ENCODE measurements around the gene NKAIN2.
"Not testable (repeated sequence)": the region's sequence is repeated elsewhere in the genome, so short reads cannot be mapped to it uniquely, and the experiment has no call there.

NKAIN2 gene

DNA sequence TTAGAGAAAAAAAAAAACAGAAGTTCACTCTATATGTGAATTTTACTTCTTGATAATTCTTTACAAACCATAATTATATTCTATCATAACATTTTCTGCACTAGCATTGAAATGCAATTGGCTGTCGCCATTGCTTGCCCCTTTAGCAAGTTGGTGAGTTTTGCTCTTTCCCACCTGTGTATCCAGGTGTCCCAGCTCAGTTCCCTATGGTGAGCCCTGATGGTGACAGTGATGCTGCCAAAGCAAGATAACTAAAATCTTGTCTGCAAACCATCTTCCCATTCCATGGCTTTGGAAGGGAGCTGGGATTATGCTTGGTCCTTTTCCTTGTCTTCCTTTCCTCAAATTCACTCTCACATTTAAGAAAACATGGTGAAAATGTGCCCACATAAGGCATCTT, 429.6 kb downstream of the NKAIN2 start:
- no peaks in the 10 kb centered on the region for H3K4me1 ChIP-seq (ENCODE audit: control insufficient read depth, insufficient read depth, low read length)
- H3K4me3 ChIP-seq (ENCODE audit: low read length), result no peak overlapping the region
- H3K36me3 ChIP-seq (ENCODE audit: control insufficient read depth, insufficient read depth, low read length, severe bottlenecking), result no peaks in the 10 kb centered on the region
- no peaks in the 10 kb centered on the region for H3K27me3 ChIP-seq (replicated peaks; ENCODE audit: control insufficient read depth, insufficient read depth, low read length)
- no peak overlapping the region for H3K9ac ChIP-seq (ENCODE audit: low read length)
- DNase-seq (ENCODE audit: low read depth), result no peak
- H3K9me3 ChIP-seq (ENCODE audit: control insufficient read depth, low read length), result peaks cover 5% of the 10 kb centered on the region

DNA sequence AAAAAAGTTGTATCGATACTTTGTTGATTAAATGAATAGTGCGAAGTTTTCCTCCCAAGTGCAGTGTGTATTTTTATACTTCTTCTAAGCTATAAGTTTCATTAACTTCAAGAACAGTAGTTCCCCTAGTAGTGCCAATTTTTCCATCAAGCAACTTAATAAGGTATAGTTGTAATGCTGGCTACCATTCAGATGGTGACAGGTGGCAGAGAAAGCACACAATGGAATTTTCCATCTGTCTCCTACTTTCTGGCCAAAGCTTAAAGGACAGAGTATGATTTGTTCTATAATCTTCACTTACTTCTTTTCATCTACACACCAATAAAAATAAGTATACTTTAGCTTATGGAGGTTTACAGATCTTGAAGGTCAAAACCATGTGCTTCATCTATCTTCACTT, 431.1 kb downstream of the NKAIN2 start:
- DNase-seq (ENCODE audit: low read depth), result no peak
- H3K4me1 ChIP-seq (ENCODE audit: control insufficient read depth, insufficient read depth, low read length), result no peaks in the 10 kb centered on the region
- H3K9ac ChIP-seq (ENCODE audit: low read length), result no peak overlapping the region
- no peaks in the 10 kb centered on the region for H3K36me3 ChIP-seq (ENCODE audit: control insufficient read depth, insufficient read depth, low read length, severe bottlenecking)
- H3K9me3 ChIP-seq (ENCODE audit: control insufficient read depth, low read length), result peaks cover 5% of the 10 kb centered on the region
- H3K4me3 ChIP-seq (ENCODE audit: low read length), result no peak overlapping the region
- no peaks in the 10 kb centered on the region for H3K27me3 ChIP-seq (replicated peaks; ENCODE audit: control insufficient read depth, insufficient read depth, low read length)

DNA sequence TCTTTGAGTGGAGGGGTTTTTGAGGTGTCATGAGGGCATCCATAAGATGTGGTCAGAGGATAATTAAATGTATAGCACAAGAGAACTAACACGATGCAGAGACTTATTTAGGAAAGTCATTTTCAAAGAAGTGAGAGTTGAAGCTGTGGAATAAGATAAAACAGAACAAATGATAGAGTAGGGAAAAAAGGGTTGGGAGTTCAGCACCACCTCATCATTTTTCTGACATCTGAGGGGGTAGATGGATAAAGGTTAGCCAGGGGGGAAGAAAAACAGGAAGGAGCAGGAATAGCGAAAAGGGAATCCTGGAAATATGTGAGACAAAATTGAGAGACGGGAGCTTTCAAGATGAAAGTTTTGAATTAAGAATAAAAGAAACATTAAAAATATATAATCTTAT, 434.2 kb downstream of the NKAIN2 start:
- no peaks in the 10 kb centered on the region for H3K27me3 ChIP-seq (replicated peaks; ENCODE audit: control insufficient read depth, insufficient read depth, low read length)
- H3K4me1 ChIP-seq (ENCODE audit: control insufficient read depth, insufficient read depth, low read length), result no peaks in the 10 kb centered on the region
- H3K36me3 ChIP-seq (ENCODE audit: control insufficient read depth, insufficient read depth, low read length, severe bottlenecking), result no peaks in the 10 kb centered on the region
- H3K9me3 ChIP-seq (ENCODE audit: control insufficient read depth, low read length), result no peaks in the 10 kb centered on the region
- no peak overlapping the region for H3K4me3 ChIP-seq (ENCODE audit: low read length)
- H3K9ac ChIP-seq (ENCODE audit: low read length), result no peak overlapping the region
- no peak for DNase-seq (ENCODE audit: low read depth)

DNA sequence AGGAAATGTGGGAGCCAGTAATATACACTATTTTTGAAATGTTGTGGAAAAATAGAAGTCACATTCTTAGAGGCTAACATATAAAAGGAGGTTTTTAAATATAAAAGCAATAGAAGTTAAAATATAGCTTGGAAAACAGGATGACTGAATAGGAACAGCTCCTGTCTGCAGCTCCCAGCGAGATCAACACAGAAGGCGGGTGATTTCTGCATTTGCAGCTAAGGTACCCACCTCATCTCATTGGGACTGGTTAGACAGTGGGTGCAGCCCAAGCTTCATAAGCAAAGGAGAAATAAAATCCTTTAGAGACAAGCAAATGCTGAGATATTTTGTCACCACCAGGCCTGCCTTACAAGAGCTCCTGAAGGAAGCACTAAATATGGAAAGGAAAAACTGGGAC, 434.7 kb downstream of the NKAIN2 start:
- not testable (repeated sequence) for H3K9me3 ChIP-seq (ENCODE audit: control insufficient read depth, low read length); H3K4me1 ChIP-seq (ENCODE audit: control insufficient read depth, insufficient read depth, low read length); H3K4me3 ChIP-seq (ENCODE audit: low read length); H3K9ac ChIP-seq (ENCODE audit: low read length); H3K27me3 ChIP-seq (replicated peaks; ENCODE audit: control insufficient read depth, insufficient read depth, low read length); DNase-seq (ENCODE audit: low read depth); H3K36me3 ChIP-seq (ENCODE audit: control insufficient read depth, insufficient read depth, low read length, severe bottlenecking)

DNA sequence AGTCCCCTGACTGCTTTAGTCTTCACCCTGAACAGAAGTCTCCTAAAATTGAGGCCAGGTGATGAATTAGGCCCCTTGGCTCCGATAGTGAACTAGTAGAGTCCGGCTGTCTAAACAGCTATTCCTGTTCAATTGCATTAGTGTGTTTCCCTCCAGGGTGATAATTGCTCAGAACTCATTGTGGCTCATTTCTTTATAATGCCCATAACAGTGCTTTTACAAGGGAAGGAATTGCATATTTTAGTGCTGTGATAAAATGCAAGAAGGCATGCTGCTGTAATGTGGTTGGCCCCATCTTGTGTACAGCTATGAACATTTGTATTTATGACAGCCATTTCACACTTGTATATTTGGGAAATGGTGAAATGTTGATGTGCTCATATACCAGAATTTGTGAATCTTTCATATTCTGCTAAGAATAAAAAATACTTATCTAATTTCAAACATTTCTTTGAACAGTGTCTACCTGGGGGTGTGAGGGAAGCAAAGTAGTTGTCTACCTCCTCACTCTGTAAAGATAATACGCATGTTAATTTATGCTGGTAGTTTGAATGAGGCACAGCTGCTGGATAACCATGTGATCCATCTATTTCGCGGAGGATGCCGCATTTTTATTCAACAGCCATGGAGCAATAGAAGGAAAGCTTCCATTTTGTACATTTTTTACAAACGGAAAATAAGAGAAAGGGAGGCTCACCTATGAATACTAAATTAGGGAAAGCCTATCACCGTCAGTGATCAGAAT, 451.4 kb downstream of the NKAIN2 start:
- H3K4me1 ChIP-seq (ENCODE audit: control insufficient read depth, insufficient read depth, low read length), result no peaks in the 10 kb centered on the region

DNA sequence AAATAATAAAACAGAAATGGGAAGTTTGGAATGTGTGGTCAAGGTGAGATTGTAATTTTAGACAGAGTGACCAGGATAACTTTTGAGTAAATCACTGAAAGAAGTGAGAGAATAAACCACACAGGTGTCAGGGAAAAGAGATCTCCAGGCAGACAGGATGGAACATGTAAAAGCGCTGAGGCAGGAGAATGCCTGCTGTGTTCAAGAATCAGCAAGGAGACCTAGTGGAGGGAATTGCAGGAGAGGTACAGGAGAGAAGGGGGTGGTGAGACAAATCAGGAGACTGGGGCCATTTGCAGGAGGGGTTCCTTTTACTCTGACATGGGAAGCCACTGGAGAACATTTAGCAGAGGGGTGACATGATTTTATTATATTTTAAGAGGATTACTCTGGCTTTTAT, 456.7 kb downstream of the NKAIN2 start:
- no peaks in the 10 kb centered on the region for H3K9me3 ChIP-seq (ENCODE audit: control insufficient read depth, low read length)
- H3K27me3 ChIP-seq (replicated peaks; ENCODE audit: control insufficient read depth, insufficient read depth, low read length), result no peaks in the 10 kb centered on the region
- no peaks in the 10 kb centered on the region for H3K4me1 ChIP-seq (ENCODE audit: control insufficient read depth, insufficient read depth, low read length)
- no peaks in the 10 kb centered on the region for H3K36me3 ChIP-seq (ENCODE audit: control insufficient read depth, insufficient read depth, low read length, severe bottlenecking)
- H3K9ac ChIP-seq (ENCODE audit: low read length), result no peak overlapping the region
- no peak for DNase-seq (ENCODE audit: low read depth)
- no peak overlapping the region for H3K4me3 ChIP-seq (ENCODE audit: low read length)

More for the DNA sequence above, 451.4 kb downstream of the NKAIN2 start:
- Histone ChIP-seq H3K36me3 (ENCODE audit: control insufficient read depth, insufficient read depth, low read length, severe bottlenecking) (no peaks in the 10 kb centered on the region), H3K9ac (ENCODE audit: low read length) (no peak overlapping the region), H3K4me3 (ENCODE audit: low read length) (no peak overlapping the region), H3K9me3 (ENCODE audit: control insufficient read depth, low read length) (no peaks in the 10 kb centered on the region), H3K27me3 (replicated peaks; ENCODE audit: control insufficient read depth, insufficient read depth, low read length) (no peaks in the 10 kb centered on the region)
- no peak for DNase-seq (ENCODE audit: low read depth)

DNA sequence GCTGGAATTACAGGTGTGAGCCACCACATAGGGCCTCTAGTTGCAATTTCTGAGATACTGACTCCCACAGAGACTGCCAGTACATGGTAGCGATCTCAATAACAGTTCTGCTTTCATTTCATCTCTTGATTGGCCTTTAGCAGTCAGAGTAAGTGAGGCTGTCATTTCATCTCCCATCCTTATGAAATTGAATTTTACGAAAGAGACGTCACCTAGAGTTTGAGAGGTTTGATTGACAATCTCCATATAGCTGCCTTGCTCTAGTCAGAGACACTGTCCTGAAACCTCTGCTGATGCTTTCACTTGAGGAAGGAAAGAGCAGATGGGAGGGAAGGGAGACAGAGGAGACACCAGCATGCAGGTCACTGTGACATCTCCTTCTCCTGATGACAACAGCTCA, 466.1 kb downstream of the NKAIN2 start:
- H3K4me3 ChIP-seq (ENCODE audit: low read length), result no peak overlapping the region
- H3K9me3 ChIP-seq (ENCODE audit: control insufficient read depth, low read length), result no peaks in the 10 kb centered on the region
- no peaks in the 10 kb centered on the region for H3K4me1 ChIP-seq (ENCODE audit: control insufficient read depth, insufficient read depth, low read length)
- no peaks in the 10 kb centered on the region for H3K27me3 ChIP-seq (replicated peaks; ENCODE audit: control insufficient read depth, insufficient read depth, low read length)
- H3K36me3 ChIP-seq (ENCODE audit: control insufficient read depth, insufficient read depth, low read length, severe bottlenecking), result no peaks in the 10 kb centered on the region
- no peak overlapping the region for H3K9ac ChIP-seq (ENCODE audit: low read length)
- DNase-seq (ENCODE audit: low read depth), result no peak

DNA sequence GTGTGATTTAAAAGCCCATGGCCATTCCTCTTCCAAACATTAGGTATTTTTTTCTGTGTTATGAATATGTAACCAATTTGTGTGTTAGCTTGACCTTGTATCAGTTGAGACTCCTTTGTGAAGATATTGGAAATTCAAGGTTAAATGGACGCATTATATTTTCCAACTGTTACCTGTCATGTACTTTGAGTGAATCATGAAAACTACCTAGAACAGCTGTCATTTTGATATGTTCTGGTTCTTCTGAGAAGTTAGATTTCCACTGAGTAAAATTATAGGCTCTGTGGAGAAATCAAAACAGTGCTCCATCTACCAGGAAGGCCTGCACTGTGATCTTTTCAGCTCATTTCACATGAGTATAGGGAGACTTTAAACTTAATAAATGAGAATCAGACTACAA, 470.0 kb downstream of the NKAIN2 start:
- Histone ChIP-seq H3K9me3 (ENCODE audit: control insufficient read depth, low read length) (no peaks in the 10 kb centered on the region), H3K27me3 (replicated peaks; ENCODE audit: control insufficient read depth, insufficient read depth, low read length) (no peaks in the 10 kb centered on the region), H3K36me3 (ENCODE audit: control insufficient read depth, insufficient read depth, low read length, severe bottlenecking) (no peaks in the 10 kb centered on the region), H3K4me3 (ENCODE audit: low read length) (no peak overlapping the region), H3K4me1 (ENCODE audit: control insufficient read depth, insufficient read depth, low read length) (no peaks in the 10 kb centered on the region), H3K9ac (ENCODE audit: low read length) (no peak overlapping the region)
- no peak for DNase-seq (ENCODE audit: low read depth)

DNA sequence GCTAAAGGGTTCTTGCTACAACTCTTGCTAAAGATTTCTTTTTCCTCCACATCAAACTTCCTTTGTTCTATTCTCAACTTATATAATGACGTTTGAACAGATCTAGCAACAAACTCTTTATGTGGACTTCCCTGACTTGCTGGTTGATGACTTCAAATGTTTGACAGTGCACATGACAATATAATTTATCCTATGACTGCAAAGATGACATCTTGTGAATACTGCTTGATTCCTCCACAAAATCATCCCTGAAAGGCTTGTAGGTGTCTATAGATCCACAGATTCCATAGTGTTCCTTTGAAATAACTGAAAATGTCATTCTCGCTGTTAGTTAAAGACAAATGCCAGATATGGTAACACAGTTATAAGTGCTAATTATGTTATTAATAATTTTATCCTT, 478.9 kb downstream of the NKAIN2 start:
- H3K4me1 ChIP-seq (ENCODE audit: control insufficient read depth, insufficient read depth, low read length), result no peaks in the 10 kb centered on the region
- H3K36me3 ChIP-seq (ENCODE audit: control insufficient read depth, insufficient read depth, low read length, severe bottlenecking), result no peaks in the 10 kb centered on the region
- no peak for DNase-seq (ENCODE audit: low read depth)
- H3K9ac ChIP-seq (ENCODE audit: low read length), result no peak overlapping the region
- H3K27me3 ChIP-seq (replicated peaks; ENCODE audit: control insufficient read depth, insufficient read depth, low read length), result no peaks in the 10 kb centered on the region
- H3K4me3 ChIP-seq (ENCODE audit: low read length), result no peak overlapping the region
- no peaks in the 10 kb centered on the region for H3K9me3 ChIP-seq (ENCODE audit: control insufficient read depth, low read length)

DNA sequence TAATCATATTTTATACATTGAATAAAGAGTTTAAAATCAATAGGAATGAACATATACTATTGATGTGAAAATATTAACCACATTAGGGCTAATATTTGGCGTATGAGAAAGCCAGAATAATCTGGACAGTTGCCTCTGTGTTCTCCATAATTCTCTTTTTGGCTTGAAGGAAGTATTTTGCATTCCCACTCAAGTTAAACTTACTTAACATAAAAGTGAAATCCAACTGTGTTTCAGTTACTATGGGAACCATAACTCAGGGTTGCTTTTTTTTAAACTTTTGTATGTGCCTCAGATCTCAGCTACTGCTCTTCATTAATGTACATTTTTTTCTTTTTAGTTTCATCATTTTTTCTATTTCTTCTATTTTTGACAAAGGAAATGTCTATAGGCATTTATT, 479.8 kb downstream of the NKAIN2 start:
- Histone ChIP-seq H3K4me1 (ENCODE audit: control insufficient read depth, insufficient read depth, low read length) (no peaks in the 10 kb centered on the region), H3K27me3 (replicated peaks; ENCODE audit: control insufficient read depth, insufficient read depth, low read length) (no peaks in the 10 kb centered on the region), H3K36me3 (ENCODE audit: control insufficient read depth, insufficient read depth, low read length, severe bottlenecking) (no peaks in the 10 kb centered on the region), H3K9ac (ENCODE audit: low read length) (no peak overlapping the region), H3K9me3 (ENCODE audit: control insufficient read depth, low read length) (no peaks in the 10 kb centered on the region), H3K4me3 (ENCODE audit: low read length) (no peak overlapping the region)
- no peak for DNase-seq (ENCODE audit: low read depth)

DNA sequence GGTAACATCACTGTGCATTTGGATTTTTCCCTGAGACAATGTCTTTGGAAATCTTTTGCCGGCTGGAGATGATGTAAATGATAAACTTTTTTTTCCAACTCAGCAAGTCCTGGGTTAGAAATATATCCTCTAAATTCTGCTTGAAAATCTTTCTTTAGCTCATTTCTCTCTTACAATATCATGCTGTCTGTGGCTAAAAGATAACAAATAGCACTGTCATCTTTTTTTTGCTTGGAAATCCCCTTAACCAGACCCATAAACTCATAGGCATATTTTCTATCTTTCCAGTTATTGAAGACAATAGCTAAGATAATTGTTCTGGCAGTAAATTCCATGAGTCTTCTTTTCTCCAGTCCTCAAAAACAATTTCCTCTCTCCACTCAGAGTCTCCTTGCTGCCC, 481.5 kb downstream of the NKAIN2 start:
- no peak for DNase-seq (ENCODE audit: low read depth)
- no peaks in the 10 kb centered on the region for H3K27me3 ChIP-seq (replicated peaks; ENCODE audit: control insufficient read depth, insufficient read depth, low read length)
- H3K4me1 ChIP-seq (ENCODE audit: control insufficient read depth, insufficient read depth, low read length), result no peaks in the 10 kb centered on the region
- no peaks in the 10 kb centered on the region for H3K9me3 ChIP-seq (ENCODE audit: control insufficient read depth, low read length)
- H3K36me3 ChIP-seq (ENCODE audit: control insufficient read depth, insufficient read depth, low read length, severe bottlenecking), result no peaks in the 10 kb centered on the region
- H3K4me3 ChIP-seq (ENCODE audit: low read length), result no peak overlapping the region
- no peak overlapping the region for H3K9ac ChIP-seq (ENCODE audit: low read length)

DNA sequence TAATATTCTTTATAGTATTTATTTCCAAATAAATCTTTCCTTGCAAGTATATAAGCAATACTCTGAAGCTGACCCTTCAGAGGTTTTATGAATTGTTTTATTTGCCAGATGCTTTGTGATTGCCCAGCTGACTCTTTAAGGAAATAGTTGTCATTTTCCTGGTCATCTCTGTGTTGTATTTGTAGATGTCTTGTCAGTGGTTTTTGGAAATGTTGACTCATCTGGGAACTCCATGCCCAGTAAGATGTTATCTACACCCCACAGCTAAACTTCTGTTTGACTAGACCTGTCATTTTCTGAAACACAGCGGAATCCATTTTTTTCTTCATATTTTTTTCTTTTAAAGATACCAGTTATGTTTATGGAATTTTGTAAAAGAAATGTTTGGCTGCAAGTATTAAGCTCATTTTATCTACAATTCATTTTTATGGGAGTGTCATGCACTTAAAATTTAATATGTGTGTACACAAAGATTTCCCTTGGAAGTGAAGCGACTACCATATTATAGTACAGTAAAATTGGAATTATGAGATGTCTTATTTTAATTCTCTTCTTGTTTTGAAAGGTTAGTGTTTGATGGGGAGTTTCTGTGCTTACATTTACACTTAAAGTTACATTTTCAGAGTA, 491.0 kb downstream of the NKAIN2 start:
- no peak overlapping the region for H3K4me3 ChIP-seq (ENCODE audit: low read length)
- H3K9me3 ChIP-seq (ENCODE audit: control insufficient read depth, low read length), result no peaks in the 10 kb centered on the region
- no peaks in the 10 kb centered on the region for H3K36me3 ChIP-seq (ENCODE audit: control insufficient read depth, insufficient read depth, low read length, severe bottlenecking)
- H3K9ac ChIP-seq (ENCODE audit: low read length), result no peak overlapping the region
- H3K4me1 ChIP-seq (ENCODE audit: control insufficient read depth, insufficient read depth, low read length), result no peaks in the 10 kb centered on the region
- no peaks in the 10 kb centered on the region for H3K27me3 ChIP-seq (replicated peaks; ENCODE audit: control insufficient read depth, insufficient read depth, low read length)
- no peak for DNase-seq (ENCODE audit: low read depth)
